Fibroblast of skin of left quadriceps (primary cell): ENCODE measurements around the gene IGSF9.
A peak's percentile ranks its signal among the peaks of the same experiment; 100 is the strongest.

ENCODE experiments used
- DNase-seq, 2 experiments: peaks; one replicate each; pipeline ENCODE4 v3.0.0-alpha.2; 2013; ENCODE audit warnings: low read depth in 2 of 2

Gene IGSF9

DNA sequence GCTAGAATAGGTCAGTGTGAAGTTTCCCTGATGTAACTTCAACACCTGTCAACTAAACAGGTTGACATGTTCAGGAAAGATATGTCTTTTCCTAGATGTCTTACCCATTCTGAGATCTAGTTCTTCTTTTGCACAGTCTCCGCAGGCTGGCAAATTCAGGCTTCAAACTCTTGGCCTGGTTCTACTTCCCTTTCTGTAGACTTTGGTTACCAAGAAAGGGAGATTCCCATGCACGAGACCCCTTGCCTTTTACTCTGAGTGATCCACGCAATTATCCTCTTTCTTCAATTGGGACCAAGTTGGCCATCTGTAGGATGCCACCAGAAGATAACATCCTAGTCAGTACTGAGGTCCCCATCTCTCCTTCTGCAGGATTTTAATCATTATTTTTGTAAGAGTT, 47.5 kb downstream of the IGSF9 start:
- no peak for DNase-seq

- no peak for DNase-seq
Measured at GRCh38 chr1:159896546-159896930, 48.9 kb downstream of the IGSF9 start.

DNA sequence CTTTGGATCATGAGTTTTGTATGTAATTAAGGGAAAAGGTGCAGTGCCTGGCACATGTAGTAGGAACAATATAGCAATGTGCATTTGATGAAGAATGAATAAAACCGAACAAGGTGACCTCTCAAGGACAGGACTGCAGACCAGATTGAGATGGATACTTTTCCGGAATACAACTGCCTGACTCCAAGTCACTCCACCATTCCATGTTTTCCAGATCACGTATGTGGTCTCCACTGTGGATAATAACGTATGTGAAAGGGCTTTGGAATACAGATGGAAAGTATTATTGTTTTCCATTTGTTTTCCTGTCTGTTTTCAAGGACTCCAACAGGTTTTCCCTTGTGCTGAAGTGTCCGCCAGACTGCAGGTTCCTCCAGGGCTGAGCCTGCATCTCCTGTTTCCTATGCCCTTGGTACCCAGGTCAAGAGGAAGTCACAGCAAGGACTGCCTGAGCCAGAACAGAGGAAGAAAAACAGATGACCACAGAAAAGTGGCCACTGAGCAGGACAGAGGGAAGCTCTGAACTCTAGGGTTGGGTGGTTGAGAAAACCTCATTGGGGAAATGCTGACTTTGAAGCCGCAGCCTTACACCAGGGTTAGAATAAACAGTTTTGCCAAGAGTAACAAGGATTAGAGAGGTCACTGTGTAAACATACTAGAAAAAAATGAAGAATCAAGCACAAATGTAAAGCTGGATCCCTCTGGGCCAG, 49.4 kb downstream of the IGSF9 start:
- no peak for DNase-seq

DNA sequence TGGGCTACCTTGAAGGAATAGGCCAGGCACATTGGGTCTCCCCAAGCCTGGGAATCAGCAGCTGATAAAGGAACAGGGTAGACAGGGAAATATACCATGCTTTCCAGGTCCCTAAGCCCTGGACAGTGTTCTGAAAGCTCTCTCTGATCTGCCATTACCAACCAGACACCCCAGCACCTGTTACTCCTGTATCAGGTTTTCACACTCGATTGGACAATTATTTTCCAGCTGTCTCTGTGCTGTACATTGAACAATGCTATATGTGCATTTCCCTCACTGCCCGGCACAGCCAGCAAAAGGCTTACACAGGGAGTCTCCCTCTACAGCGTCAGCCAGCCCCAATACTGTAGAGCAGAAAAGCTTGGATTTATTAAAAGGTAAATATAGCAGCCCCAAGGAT, 50.1 kb downstream of the IGSF9 start:
- DNase-seq, result no peak

DNA sequence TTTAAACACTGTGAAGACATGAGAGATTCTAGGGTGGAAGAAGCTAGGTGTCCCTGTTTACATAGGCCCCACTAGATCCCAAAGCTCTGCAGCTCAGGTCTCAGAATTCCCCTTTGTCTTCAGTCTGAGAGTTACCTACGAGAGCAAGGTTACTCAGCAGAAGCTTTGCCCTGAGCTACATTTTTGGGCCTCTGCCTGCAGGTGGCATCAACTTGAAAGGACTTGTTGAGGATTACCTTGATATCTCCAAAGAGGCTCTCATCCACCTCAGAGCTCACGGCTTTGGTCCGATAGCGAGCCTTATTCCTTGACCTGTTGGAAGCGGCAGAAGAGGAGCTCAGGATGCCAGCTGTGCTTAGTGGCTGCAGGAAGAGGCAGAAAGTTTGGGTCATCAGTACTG, 52.5 kb downstream of the IGSF9 start:
- no peak for DNase-seq

GRCh38 chr1:159891275-159892157, 53.9 kb downstream of the IGSF9 start:
- DNase-seq, result peak; percentile 61 to 66

DNA sequence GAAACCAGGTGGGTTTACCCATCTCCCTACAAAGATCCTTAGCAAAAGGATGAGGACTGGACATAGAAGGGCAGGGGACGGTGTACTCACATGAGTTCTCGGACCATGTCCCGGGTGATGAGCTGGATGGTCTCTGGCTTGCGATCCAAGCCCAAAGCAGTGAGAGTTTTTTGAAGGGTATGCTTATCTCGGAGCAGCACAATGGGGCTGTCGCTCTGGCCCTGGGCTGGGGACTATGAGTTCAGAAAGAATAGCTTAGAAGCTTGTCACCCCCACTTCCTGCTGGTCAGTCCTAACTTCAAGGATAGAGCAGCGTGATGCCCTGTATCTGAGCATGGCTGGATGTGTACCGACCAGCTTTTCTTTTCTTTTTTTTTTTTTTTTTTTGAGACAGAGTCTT, 55.0 kb downstream of the IGSF9 start:
- no peak for DNase-seq

- peak; percentile 81 to 86 for DNase-seq
Measured at GRCh38 chr1:159889821-159890252, 55.6 kb downstream of the IGSF9 start.

GRCh38 chr1:159889202-159889601, 56.2 kb downstream of the IGSF9 start:
- DNase-seq, result no peak

DNA sequence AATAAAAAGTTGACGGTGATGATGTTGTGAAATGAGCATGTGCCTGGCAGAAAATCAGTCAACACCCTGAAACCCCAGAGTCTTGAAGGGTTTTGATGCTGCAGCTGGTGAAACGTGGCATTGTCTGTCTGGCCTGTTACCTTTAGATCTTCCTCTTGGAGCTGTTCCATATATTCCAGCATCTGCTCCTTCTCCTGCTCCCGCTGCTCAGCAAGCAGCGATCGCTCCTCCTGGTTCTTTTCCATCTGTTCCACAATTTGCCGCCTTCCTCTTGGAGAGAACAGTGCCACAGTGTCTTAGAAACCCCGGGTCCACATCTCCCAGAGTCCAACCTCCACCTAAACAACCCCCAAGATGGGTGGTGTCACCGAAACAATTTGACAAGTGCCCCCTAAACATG, 61.1 kb downstream of the IGSF9 start:
- DNase-seq, result no peak

- no peak for DNase-seq
Measured at GRCh38 chr1:159883134-159883533, 62.3 kb downstream of the IGSF9 start.

- DNase-seq, result no peak
Measured at GRCh38 chr1:159882527-159882862, 62.9 kb downstream of the IGSF9 start.

- DNase-seq, result peak; percentile 94 to 95
Measured at GRCh38 chr1:159881622-159882526, 63.5 kb downstream of the IGSF9 start.

DNA sequence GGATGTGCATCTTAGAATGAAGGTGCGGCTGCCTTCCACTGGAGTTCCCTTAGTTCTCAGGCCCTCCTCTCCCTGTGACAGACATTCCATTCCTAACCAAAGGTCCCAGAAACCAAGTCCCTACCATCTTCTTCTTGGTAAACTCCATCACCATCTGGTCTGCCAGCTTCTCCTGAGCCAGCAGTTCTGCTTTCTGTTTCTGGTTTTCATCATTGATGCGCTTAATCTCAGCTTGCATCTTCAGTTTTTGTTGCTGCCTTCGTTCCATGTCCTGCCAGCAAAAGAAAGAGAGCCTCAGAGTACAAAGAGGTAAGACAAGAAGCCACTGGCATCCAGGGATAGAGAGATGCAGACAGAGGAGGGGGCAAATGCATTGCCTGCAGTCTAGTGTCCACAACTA, 65.0 kb downstream of the IGSF9 start:
- no peak for DNase-seq

- DNase-seq, result peak; percentile 56 to 59
Measured at GRCh38 chr1:159879977-159880376, 65.4 kb downstream of the IGSF9 start.

- DNase-seq, result no peak
Measured at GRCh38 chr1:159879136-159879535, 66.3 kb downstream of the IGSF9 start.

DNA sequence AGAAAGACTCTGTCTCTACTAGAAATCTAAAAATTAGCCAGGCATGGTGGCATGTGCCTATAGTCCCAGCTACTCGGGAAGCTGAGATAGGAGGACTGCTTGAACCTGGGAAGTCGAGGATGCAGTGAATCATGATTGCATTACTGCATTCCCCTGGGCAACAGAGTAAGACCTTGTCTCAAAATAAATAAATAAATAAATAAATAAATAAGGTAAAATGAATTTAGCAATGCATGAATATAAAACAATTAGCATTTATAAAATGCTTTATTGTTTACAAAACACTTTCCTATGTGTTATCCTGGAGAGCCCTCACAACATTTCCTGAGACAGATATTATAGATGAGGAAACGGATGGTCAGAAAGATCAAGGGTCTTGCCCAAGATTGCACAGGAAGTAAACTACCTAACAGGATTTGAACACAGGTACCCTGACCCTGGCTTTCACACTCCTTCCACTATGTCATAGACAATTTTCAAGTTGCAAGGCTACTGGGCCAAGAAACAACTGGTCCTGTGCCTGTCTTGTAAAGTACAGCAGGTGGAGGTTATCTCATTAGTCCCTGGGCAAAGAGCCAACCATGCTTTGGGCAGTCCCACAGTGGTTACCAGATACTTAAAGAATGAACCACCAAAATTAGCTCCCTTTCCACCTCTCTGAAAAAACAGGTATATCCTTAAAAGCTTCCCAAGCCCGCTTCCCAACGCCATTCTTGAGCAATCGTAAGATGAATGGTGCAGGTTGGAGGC, 67.5 kb downstream of the IGSF9 start:
- no peak for DNase-seq
